ENCODE measurements around the gene SAMD3.
"Not testable (repeated sequence)": the region's sequence is repeated elsewhere in the genome, so short reads cannot be mapped to it uniquely, and the experiment has no call there.

The SAMD3 gene

GRCh38 chr6:130222775-130223174 is at the start of gene SAMD3:
Gene SAMD3, minus strand, starts transcription at chr6:130222951. Its CDS starts 7,678 bp downstream, at chr6:130215273.
- DNase-seq (ENCODE audit: low read depth), result no peak

- DNase-seq (ENCODE audit: low read depth), result no peak
These were observed 47.4 kb upstream of the SAMD3 start for GRCh38 chr6:130269969-130270635.

- not testable (repeated sequence) for DNase-seq (ENCODE audit: low read depth)
These were observed 42.8 kb upstream of the SAMD3 start for GRCh38 chr6:130265553-130265952.

GRCh38 chr6:130262008-130262407 is 39.3 kb upstream of the SAMD3 start:
- no peak for DNase-seq (ENCODE audit: low read depth)

GRCh38 chr6:130261558-130261957 is 38.8 kb upstream of the SAMD3 start:
- not testable (repeated sequence) for DNase-seq (ENCODE audit: low read depth)

GRCh38 chr6:130260614-130261241 is 38.0 kb upstream of the SAMD3 start:
- DNase-seq (ENCODE audit: low read depth), result not testable (repeated sequence)

GRCh38 chr6:130260050-130260462 is 37.3 kb upstream of the SAMD3 start:
- not testable (repeated sequence) for DNase-seq (ENCODE audit: low read depth)

GRCh38 chr6:130259557-130259956 is 36.8 kb upstream of the SAMD3 start:
- no peak for DNase-seq (ENCODE audit: low read depth)

- DNase-seq (ENCODE audit: low read depth), result no peak
These were observed 36.4 kb upstream of the SAMD3 start for GRCh38 chr6:130259140-130259539.

GRCh38 chr6:130252527-130253237 is 29.9 kb upstream of the SAMD3 start:
- no peak for DNase-seq (ENCODE audit: low read depth)

GRCh38 chr6:130245267-130245666 is 22.5 kb upstream of the SAMD3 start:
- no peak for DNase-seq (ENCODE audit: low read depth)

- no peak for DNase-seq (ENCODE audit: low read depth)
These were observed 22.0 kb upstream of the SAMD3 start for GRCh38 chr6:130244728-130245127.

GRCh38 chr6:130240232-130240631 is 17.5 kb upstream of the SAMD3 start:
- DNase-seq (ENCODE audit: low read depth), result no peak

- DNase-seq (ENCODE audit: low read depth), result no peak
These were observed 17.0 kb upstream of the SAMD3 start for GRCh38 chr6:130239755-130240154.

- no peak for DNase-seq (ENCODE audit: low read depth)
These were observed 10.6 kb upstream of the SAMD3 start for GRCh38 chr6:130233330-130233729.

- not testable (repeated sequence) for DNase-seq (ENCODE audit: low read depth)
These were observed 7.8 kb upstream of the SAMD3 start for GRCh38 chr6:130230531-130230930.

- DNase-seq (ENCODE audit: low read depth), result no peak
These were observed 6.9 kb upstream of the SAMD3 start for GRCh38 chr6:130229645-130230044.

- peak; percentile 20 for DNase-seq (ENCODE audit: low read depth)
These were observed 757 bp upstream of the SAMD3 start for GRCh38 chr6:130223508-130223907.

GRCh38 chr6:130218134-130218533 is 4.6 kb downstream of the SAMD3 start:
- DNase-seq (ENCODE audit: low read depth), result no peak

GRCh38 chr6:130216620-130217019 is 6.1 kb downstream of the SAMD3 start:
- no peak for DNase-seq (ENCODE audit: low read depth)

- no peak for DNase-seq (ENCODE audit: low read depth)
These were observed 7.2 kb downstream of the SAMD3 start for GRCh38 chr6:130215526-130215925.

- no peak for DNase-seq (ENCODE audit: low read depth)
These were observed 10.4 kb downstream of the SAMD3 start for GRCh38 chr6:130212215-130212874.

GRCh38 chr6:130211691-130212090 is 11.1 kb downstream of the SAMD3 start:
- no peak for DNase-seq (ENCODE audit: low read depth)

Data from stimulated activated CD8-positive, alpha-beta memory T cell treated with anti-CD3 and anti-CD28 coated beads, Interleukin-15, amount 100 ng/mL, for 1 hour (primary cell).